Measurements from ENCODE around the gene FGF7. TPM values are rescaled to one million over a fixed set of nuclear protein-coding genes. Genes with fewer than 3 reads are reported as not detected.
"Not testable (repeated sequence)": the region's sequence is repeated elsewhere in the genome, so short reads cannot be mapped to it uniquely, and the experiment has no call there.

The FGF7 gene
- total RNA-seq, 4 donors from 2014 or later = 1.2 to 45.4 (median 10.8) TPM

DNA sequence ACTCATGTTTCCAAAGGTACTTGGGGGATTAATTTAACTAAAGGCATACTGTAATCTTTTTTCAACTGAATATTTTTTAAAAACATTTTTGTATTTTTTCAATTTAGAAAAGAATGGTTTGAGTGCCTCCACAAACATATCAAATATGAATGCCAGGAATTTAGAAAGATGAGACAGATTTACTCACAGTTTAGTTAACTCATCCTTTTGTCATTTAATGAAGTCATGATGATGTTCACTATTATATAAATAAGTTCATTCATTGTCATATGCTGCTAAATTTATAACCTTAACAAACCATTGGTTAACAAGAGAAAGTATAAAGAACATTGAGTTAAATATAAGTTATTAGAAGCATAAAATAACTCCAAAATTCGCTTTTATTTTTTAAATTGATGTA, 50.0 kb downstream of the FGF7 start:
- H3K4me3 ChIP-seq = no peak overlapping the region
- H3K4me1 ChIP-seq = no peaks in the 10 kb centered on the region
- no peak for DNase-seq
- TF ChIP-seq POLR2A (IDR thresholded peaks at IDR 0.05) (no peak), CTCF (IDR thresholded peaks at IDR 0.05) (no peak)
- H3K27me3 ChIP-seq = no peaks in the 10 kb centered on the region
- H3K9me3 ChIP-seq = no peaks in the 10 kb centered on the region
- no peak overlapping the region for H3K27ac ChIP-seq
- no peaks in the 10 kb centered on the region for H3K36me3 ChIP-seq

DNA sequence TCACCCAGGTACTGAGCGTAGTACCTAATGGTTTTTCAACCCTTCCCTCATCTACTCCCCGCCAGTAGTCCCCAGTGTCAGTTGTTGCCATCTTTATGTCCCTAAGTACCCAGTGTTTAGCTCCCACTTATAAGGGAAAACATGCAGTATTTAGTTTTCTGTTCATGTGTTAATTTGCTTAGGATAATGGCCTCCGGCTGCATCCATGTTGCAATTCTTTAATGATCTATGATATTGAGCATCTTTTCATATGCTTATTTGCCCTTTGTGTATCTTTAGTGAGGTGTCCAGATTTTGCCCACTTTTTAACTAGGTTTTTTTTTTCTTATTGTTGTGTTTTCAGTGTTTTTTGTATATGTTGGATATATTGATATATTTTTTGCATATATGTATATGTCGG, 55.0 kb downstream of the FGF7 start:
- not testable (repeated sequence) for H3K4me1 ChIP-seq, H3K27me3 ChIP-seq, H3K36me3 ChIP-seq, H3K4me3 ChIP-seq, DNase-seq, H3K27ac ChIP-seq, H3K9me3 ChIP-seq

DNA sequence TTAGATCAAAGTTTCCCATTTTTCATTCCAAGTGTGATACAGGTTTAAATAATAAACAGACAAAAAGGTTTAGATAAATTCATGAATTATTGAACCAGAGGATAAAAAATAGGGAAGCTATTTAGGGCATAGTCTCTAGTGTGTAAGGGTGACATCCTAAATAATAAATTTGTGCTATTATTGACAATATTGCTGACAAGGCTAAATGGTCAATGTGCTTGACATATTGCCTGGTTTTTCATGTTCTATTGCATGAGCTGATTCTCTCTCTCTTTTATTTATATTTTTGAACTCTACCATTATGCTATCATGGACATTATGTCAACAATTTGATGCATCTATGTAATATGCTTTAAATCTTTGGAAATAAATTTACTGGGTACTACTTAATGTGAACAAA, 55.9 kb downstream of the FGF7 start:
- not testable (repeated sequence) for H3K9me3 ChIP-seq, H3K36me3 ChIP-seq, H3K27me3 ChIP-seq, H3K4me3 ChIP-seq, H3K27ac ChIP-seq, H3K4me1 ChIP-seq, DNase-seq

GRCh38 chr15:49485401-49485800, 62.4 kb downstream of the FGF7 start:
- not testable (repeated sequence) for DNase-seq, H3K9me3 ChIP-seq, H3K4me1 ChIP-seq, H3K27ac ChIP-seq, H3K4me3 ChIP-seq, H3K27me3 ChIP-seq, H3K36me3 ChIP-seq

GRCh38 chr15:49490966-49491365, 67.9 kb downstream of the FGF7 start:
- Histone ChIP-seq H3K9me3 (no peaks in the 10 kb centered on the region), H3K4me3 (no peak overlapping the region), H3K27ac (no peak overlapping the region), H3K27me3 (no peaks in the 10 kb centered on the region), H3K4me1 (no peaks in the 10 kb centered on the region), H3K36me3 (no peaks in the 10 kb centered on the region)
- DNase-seq = no peak
- TF ChIP-seq POLR2A (IDR thresholded peaks at IDR 0.05) (no peak), CTCF (IDR thresholded peaks at IDR 0.05) (no peak)

DNA sequence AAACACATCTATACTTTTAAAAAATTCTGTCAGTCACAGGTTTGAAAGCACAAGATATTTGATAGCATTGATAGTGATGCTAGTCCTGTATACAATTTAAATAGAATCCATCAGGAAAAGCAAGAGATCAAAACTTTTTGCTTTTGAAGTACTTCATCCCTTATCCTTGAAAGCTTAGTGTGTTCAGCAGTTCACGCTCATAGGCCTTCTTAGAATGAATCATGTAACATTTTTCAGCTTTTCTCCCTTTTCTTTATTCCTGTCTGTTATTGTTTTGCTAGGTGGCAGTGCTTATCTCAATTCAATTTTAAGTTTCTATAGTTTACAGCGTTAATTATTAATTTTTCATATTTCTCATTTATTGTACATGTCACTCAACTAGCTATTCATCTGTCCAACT, 69.1 kb downstream of the FGF7 start:
- no peak overlapping the region for H3K27ac ChIP-seq
- H3K4me3 ChIP-seq = no peak overlapping the region
- no peak for DNase-seq
- no peaks in the 10 kb centered on the region for H3K4me1 ChIP-seq
- no peaks in the 10 kb centered on the region for H3K9me3 ChIP-seq
- H3K27me3 ChIP-seq = no peaks in the 10 kb centered on the region
- TF ChIP-seq CTCF (IDR thresholded peaks at IDR 0.05) = no peak
- TF ChIP-seq POLR2A (IDR thresholded peaks at IDR 0.05) = no peak
- H3K36me3 ChIP-seq = no peaks in the 10 kb centered on the region

GRCh38 chr15:49492830-49493229, 69.8 kb downstream of the FGF7 start:
- Histone ChIP-seq H3K36me3 (no peaks in the 10 kb centered on the region), H3K9me3 (no peaks in the 10 kb centered on the region), H3K27me3 (no peaks in the 10 kb centered on the region), H3K4me3 (no peak overlapping the region), H3K4me1 (no peaks in the 10 kb centered on the region), H3K27ac (no peak overlapping the region)
- DNase-seq = no peak
- TF ChIP-seq CTCF (IDR thresholded peaks at IDR 0.05) (no peak), POLR2A (IDR thresholded peaks at IDR 0.05) (no peak)

All from Peyer's patch (tissue), 4 donors.